Measurements from ENCODE around the gene TOM1.

TOM1 gene

DNA sequence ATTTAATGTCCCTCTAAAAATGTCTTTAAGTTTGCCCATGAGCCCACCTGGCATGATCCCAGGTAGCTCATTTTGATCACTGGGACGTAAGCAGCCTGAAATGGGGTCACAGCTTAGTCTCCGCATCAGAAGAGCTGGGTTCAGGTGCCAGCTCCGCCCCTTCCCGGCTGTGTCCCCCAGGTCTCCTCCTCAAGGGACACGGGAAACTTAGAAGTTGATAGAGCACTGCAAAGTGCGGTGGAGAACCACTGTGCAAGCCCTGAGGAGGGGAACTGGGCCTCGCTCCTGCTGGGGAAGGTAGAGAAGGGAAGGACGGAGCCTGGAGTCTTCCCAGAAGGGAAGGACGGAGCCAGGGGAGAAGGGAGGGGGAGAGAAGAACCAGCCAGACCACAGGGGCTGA lies 7.7 kb downstream of the TOM1 start:
- DNase-seq (ENCODE audit: low spot score), result no peak

DNA sequence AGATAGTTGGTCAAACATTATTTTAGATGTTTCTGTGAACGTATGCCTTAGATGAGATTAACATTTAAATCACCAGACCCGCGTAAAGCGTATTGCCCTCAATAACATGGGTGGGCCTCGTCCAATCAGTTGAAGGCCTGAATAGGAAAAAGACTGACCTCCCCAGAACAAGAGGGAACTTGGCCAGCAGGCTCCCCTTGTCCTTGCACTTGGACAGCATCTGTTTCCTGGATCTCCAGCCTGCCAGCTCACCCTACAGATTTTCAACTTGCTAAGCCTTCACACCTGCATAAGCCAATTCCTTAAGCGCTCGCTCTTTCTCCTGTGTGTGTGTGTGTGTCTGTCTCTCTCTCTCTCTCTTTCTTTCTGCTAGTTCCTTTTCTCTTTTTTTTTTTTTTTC lies 8.2 kb downstream of the TOM1 start:
- DNase-seq (ENCODE audit: low spot score), result no peak

DNA sequence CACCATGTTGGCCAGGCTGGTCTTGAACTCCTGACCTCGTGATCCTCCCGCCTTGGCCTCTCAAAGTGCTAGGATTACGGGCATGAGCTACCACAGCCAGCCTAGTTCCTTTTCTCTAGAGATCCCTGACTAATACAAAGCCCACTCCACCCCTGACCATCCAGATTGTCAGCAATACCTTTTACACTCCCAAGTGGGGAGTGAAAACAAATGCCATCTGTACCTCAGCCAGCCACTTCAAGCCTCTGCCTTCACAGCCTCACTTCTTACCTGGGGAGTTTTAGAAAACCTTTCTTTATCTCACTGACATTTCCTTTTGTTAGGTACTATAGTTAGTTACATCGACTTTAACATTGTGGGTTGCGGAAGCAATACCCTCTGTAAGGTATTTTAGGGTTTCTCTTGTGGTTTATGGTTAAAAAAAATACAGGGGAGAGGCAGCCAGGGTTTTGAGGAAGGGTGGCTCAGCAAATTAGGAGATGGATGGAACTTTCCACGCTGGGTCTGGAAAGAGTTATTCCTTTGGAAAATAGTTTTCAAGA lies 8.9 kb downstream of the TOM1 start:
- no peak for DNase-seq (ENCODE audit: low spot score)

DNA sequence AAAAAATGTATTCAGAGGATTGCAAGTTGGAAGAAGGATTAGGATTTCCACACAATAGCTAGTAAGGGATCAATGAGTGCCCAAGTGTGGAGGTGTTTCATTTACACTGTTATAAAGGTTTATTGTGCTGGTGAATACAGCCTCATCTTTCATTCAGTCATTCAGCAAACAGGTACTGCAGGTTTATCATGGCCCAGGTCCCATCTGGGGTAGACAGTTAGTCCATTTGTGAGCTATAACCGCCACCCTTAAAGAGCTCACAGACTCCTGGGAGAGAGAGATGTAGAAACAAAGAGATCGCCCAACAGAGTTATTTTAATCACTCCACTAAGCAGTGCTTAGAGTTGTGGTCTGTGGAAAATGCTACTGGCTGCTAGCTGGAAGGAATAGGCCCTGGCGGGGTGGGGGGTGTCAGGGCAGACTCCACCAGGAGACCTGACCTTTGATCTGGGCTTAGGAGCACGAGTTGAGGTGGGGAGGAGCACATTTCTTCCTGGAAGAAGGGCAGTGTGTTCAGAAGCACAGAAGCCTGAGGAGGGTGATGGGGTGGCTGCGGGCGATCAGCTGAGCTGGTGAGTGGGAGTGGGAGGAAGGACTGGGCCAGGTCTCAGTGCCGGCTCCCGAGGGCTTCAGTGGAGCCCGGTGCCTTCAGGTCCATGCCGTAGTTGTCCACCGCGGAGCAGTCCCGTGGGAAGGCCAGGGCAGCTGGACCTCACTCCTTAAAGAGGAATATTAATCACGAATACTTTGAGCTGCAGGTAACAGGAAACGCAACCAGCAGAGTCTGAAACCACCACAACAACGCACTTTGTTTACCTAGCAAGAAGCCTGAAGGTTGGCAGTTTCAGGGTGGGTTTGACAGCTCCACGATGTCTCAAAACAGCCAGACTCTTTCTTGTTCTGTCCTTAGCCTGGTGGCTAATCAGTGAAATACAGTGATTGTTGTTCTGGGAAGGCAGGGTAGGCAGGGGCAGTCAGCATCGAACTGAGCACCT lies 11.2 kb downstream of the TOM1 start:
- DNase-seq (ENCODE audit: low spot score), result no peak

DNA sequence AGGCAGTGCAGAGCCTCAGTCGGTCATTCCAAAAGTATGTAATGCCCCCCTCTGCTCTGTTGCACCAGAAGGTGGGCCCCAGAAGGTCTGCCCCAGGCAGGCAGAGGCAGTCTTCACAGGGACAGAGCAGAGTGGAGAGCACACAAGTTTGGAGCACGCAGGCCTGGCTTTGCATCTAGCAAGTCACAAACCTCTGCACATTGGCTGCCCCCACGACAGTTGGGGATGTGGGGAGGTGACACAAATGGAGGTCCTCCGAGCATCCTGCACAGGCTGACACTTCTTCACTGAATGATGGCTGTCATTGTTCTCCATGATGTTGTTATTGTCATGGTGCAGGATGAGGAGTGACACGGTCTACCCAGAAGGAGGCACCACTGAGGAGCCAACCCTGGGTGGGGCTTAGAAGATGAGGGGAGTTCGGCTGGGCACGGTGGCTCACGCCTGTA lies 11.9 kb downstream of the TOM1 start:
- DNase-seq (ENCODE audit: low spot score), result no peak

DNA sequence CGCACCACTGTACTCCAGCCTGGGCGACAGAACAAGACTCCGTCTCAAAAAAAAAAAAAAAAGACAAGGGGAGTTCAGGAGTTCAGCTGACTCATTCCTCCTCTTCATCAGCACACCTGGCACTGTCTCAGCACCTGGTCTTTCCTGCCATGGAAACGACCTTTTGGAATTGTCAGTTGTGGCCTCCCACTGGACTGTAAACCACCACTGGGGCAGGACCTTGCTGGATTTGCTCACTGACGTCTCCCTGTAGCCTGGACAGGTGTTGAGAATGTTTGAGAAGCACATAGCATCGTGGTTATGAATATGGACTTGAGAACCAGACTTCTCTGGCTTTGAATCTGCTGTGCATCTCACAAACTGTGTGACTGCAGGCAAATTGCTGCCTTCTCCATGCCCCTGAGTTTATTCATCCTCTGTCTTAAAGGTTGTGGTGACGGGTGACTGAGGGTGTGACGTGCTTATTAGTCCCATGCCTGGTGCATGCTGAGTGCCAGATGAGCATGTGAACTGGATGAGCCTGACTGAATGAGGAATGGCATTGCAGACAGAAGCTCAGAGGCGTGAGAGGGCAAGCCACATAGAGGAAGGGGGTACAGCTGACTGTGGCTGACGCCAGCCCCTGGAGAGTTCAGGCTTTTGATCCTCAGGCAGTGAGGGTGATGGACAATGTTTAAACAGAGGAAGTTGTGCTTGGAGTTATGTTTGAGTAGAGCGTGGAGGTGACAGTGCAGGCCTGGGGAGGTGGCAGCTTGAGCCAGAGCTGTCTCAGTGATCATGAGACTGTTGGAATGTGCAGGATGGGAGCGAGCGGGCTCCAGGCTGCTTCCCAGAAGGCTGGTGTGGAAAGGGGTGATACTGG lies 12.7 kb downstream of the TOM1 start:
- DNase-seq (ENCODE audit: low spot score), result no peak

DNA sequence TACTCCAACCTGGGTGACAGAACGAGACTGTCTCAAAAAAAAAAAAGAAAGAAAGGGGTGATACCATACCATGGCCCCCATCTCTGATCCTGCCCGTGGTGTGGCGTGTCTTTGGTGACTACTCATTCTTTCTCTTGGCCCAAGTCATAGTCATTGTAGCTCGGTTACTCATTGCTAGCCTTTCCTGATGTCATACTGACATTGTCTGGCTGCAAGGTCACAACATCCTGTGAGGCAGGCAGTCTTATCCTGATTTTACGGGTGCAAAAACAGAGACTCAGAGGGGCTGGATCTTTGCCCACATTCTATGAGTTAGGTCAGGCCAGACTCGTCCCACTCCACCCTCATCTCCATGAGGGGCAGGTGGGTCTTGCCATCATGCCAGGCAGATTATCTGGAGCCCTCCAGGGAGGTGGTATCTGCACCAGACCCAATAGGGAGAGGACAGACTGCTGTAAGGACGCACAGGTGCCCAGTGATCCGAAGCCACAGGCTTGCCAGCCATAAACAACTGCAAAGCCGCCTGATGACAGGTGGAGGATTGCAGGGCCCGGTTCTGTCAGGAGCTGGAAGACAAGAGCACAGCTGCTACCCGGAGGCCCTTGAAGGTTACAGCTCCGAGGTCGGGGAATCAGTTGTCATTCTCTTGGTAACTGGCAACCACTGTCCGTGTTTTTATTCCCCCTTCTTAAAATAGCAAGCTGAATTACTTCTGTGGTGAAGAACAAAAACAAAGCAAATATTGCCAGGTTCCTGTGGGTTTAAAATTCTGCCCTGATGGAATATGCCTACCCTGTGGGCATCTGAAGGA lies 13.8 kb downstream of the TOM1 start:
- no peak for DNase-seq (ENCODE audit: low spot score)

DNA sequence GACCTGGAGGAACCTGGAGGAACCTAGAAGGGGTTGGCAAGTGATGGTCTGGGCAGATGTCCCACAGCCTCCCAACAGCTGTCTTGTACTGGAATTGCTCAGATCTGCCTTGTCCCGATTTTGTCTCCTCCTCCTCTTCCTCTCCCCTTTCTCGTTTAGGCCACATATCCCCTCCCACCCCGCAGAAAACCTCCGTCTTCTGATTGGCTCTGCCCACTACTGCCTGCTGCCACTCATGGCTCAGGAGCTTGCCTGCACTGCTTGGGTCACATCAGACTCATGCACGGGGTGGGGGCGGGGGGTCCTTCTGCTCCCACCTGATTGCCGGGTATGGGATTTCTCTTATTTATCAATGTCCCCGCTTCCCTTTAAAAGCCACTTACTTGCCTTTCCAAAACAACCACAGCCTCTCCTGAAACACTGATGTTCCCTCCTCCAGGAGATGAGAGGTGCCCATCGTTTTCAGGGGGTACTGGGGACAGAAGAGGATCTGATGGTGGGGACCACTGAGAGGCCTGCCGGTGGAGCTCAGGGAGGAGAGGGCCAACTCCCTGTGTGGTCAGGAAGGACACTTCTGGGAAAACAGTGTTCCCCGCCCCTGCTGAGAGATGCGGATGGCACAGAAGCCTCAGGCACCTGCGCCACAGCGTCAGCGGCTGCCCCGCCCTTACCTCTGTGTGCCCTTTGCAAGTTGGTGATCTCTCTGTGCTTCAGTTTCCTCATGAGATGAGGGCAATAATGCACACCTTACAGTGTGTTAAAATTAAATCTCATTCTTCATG lies 14.7 kb downstream of the TOM1 start:
- no peak for DNase-seq (ENCODE audit: low spot score)

DNA sequence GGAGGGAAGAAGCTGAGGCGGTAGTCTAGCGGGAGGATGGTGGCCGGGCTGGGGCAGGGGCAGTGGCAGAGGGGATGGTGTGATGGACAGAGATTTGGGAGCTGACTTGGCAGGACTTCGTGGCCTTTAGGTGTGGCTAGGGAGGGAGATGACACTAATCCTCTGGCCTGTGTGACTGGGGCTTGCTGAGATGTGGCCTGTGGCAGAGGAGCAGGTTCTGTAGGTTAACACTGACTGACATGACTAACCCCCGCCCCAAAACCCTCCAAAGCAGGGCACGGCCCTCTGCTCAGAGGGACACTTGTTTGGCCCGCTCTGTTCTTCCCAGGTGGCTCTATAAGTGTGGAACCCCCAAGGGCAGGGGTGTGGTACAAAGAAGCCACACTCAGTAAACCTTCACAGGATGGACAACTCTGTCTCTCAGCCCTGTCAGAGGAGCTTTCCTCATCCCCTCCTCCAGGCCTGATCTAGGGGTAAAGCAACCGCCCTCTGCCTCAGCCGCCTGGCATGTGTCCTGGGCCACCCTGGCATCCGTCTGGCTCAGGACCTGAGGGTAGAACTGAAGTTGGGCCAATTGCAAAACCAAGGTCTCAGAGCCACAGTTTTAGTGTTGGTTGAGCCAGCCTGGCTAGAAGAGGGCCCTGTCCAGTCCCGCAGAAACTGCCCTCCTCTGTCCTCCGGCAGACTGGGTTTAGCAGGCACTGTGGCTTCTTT lies 15.6 kb downstream of the TOM1 start:
- no peak for DNase-seq (ENCODE audit: low spot score)

DNA sequence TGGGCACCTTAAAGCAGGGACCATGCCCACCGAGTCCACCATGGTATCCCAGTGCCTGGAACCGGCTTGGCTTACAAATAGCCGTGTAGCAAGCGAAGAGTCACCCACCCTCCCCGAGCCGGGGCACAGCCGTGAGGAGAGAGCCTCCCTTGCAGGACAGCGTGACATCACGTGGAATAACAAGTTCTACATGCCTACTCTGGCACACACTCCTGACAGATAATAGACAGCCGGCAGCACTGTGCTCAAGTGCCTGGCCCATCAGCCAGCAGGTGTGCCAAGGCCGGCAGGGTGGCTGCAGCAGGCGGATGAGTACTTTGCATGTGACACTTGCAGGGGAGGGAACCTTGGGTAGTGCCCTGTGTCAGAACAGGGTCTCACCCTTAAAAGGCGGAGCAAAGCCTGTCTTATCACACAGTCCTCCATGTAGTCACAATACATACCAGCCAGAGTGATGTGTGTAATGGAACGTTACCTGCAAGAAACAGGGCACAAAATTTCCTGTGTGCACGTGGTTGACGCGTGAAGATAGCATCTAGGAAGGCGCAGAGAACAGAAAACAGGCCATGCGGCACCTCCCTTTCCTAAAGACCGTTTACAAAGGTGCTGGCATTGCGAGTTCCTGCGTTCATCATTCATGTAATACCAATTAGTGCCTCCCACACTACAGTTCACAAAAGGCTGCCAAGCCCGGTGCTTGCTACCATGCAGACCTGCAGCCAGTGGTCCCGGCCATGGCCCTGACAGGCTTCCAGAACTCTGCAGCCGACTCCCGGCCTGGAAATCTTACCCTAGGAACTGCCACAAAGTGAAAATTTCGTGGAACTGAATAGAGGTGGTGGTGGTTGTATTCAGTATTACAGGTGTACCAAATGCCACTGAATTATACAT lies 16.4 kb downstream of the TOM1 start:
- no peak for DNase-seq (ENCODE audit: low spot score)

DNA sequence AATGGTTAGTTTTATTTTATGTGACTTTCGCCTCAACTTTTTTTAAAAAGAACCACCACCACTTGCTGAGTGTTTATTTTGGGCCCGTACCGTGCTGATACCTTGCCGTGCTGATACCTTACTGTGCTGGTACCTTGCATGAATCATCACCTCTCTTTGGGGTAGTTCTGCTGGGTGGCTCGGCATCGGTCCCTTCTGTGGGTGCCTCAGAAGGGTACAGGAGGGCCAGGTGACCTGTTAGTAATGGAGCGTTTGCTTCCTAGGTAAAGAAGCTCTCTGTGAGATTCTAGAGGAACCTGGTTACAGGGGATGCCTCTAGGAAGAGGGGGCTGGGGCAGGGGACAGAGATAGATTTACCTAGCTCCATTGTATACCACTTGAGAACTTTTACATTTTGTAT lies 17.1 kb downstream of the TOM1 start:
- DNase-seq (ENCODE audit: low spot score), result no peak

DNA sequence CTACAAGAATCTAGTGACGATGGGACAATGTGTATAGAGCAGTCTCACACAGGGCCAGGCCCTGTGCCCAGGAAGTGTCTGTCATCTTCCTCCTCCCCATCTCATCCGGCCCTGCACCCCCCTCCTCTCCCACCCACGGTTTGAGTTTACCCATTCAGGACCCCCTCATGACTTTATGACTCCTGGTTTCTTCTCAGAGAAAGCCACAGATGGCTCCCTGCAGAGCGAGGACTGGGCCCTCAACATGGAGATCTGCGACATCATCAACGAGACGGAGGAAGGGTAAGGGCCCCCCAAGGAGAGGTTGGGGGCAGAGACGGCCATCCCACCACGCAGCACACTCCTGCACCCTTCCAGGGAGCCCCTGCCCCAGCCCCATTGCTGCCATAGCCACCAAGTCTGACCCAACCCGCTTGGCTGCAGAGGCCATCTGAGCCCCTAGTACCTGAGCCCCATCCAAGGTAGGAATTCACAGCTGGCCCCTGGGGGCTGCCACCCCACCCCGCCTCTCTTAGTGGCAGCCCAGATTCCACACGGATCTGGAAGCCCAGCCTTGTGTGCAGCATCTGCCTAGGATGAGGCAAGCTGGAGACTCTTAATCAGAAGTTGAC lies 18.1 kb downstream of the TOM1 start:
- DNase-seq (ENCODE audit: low spot score), result no peak

DNA sequence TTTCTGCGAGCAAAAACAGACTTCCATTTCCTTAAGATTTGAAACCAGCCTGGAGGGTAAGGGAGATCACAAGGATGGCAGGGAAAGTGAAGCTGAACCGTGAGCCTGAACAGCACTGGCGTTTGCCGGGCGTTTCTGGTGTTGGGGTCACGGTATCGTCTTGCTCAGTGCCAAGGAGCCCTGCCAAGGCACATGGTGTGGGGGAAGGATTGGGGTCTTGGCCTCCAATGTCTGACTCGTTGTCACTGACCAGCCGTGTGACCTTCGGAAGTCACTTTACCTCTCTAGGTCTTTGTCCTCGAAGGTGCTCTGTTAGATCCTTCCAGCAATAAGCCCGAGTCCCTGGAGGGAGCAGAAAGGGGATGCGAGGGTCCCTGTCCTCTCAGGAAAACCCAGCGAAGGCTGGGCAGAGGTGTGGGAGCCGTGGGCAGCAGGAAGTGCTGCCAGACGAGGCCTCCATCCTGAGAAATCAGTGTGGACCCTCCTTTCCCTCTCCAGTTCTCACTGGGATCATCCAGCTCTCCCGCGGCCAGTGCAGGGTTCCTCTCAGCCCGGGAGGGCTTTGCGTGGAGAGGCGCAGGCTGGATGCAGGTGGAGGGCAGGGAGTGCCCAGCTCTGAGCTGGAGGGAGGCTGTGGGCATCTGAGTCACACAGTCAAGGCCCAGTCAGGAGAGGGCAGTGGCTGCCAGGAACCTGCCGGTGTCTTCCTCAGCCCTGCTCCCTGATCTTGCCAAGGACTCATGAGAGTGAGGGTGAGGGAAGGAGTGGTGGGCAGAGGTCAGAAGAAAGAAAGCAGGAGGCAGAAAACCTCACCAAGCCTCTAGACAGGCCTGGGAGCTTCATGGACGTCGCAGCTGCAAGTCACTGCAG lies 18.9 kb downstream of the TOM1 start:
- no peak for DNase-seq (ENCODE audit: low spot score)

DNA sequence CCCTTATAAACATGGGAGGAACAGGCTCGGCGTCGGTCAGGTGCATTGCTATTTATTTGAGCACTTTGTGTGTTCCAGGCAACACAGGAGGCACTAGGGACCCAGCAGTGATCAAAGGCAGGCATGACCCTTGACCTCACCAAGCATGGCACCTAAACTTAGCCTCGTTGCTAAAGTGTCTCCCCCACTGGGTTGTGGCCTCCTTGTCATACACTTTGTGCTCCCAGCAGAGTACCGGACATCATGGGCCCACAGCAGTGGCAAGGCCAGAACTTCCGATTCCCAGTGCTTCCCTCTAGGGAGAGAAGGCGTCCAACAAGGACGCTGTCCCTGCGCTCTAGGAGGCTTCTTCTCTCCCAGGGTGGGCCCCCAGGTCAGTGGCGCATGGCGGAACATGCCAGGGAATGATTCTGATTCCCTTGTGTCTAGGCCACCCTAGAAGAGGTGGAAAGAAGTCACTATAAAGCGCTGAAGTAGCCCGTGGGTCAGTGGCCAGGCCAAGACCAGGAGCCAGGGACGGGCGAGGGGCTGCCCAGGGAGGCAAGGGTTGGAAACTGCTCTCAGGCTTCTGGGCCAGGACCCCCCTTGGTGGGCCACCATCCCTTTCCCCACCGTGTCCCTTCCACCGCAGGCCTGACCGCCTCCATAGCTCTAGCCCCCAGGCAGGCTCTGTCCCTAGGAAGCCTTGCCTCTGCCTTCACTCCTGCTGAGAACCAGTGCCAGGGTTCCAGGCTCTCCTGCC lies 19.7 kb downstream of the TOM1 start:
- DNase-seq (ENCODE audit: low spot score), result no peak

DNA sequence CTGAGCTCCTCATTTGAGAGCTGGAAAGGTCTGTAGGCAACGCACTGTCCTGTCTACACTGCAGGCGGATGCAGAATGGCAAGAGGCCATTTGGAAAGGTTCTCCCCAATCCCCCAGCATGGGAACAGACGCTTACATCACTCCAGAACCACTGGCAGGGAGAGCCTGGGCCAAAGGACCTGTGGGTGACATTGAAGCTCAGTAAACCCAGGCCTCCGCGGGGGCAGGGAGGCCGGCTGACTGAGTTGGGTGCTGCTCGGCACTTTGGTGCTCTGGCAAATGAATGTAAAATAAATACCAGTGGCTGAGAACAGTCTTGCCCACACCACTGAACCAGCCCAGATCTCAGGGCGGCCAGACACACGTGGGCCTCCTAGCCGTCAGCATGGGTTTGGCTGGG lies 22.4 kb downstream of the TOM1 start:
- no peak for DNase-seq (ENCODE audit: low spot score)

DNA sequence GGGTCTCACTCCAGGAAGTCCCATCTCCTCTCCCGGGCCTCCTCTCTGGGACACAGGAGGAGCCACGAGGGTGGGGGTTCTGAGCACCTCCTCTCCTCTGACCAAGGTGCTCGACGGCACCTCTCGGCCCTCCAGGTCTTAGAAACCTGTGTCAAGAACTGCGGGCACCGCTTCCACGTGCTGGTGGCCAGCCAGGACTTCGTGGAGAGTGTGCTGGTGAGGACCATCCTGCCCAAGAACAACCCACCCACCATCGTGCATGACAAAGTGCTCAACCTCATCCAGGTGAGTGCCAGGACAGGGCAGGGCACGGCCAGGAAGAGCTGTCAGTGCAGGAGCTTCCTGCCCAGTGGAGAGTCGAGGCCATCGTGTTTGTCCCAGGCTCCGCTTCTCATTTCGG lies 23.2 kb downstream of the TOM1 start:
- DNase-seq (ENCODE audit: low spot score), result no peak

DNA sequence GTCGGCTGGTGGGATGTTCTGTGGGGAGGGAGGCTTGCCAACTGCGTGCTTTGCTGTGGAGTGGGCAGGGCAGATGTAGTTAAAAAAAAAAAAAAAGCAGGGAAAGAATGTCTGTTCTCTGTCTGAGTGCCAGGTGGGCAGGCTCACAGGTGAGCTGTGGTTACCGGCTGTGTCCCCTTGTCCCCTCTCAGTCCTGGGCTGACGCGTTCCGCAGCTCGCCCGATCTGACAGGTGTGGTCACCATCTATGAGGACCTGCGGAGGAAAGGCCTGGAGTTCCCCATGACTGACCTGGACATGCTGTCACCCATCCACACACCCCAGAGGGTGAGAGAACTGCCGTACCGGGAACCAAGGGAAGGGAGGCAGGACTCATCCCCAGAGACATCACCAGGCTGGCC lies 23.6 kb downstream of the TOM1 start:
- DNase-seq (ENCODE audit: low spot score), result no peak
